ENCODE measurements around the gene MRPS9. TPM values are rescaled to one million over a fixed set of nuclear protein-coding genes. Genes with fewer than 3 reads are reported as not detected.

Gene MRPS9
- total and polyA plus RNA-seq, 4 donors, result 12.8 to 22.1 (median 17.5) TPM

GRCh38 chr2:105110295-105110829, 72.5 kb downstream of the MRPS9 start:
- ATAC-seq (ENCODE audit: low FRiP score), result no peak
- intact Hi-C loops (cut with DNase I), result loop anchor here in 1 of 2 donors (5.0 kb wide), 1 partner anchor 127 kb away; no protein-coding TSS in a partner anchor
- DNase-seq, result no peak
- no peak overlapping the region for H3K4me3 ChIP-seq (ENCODE audit: low read length in 2 of 2)
- 84 to 87% methylated on average over 5 of the region's 5 CpGs for WGBS, 2 donors
- H3K36me3 ChIP-seq (ENCODE audit: control insufficient read depth in 1 of 2, insufficient read depth in 2 of 2, low read length in 1 of 2), result no peaks in the 10 kb centered on the region
- no peak overlapping the region for H3K27ac ChIP-seq (ENCODE audit: low read depth in 1 of 2, low read length in 2 of 2)
- H3K27me3 ChIP-seq (ENCODE audit: control insufficient read depth in 1 of 2, insufficient read depth in 2 of 2, low read length in 1 of 2), result no peaks in the 10 kb centered on the region
- H3K4me1 ChIP-seq (ENCODE audit: control insufficient read depth in 1 of 2, insufficient read depth in 2 of 2, low read length in 2 of 2), result no peaks in the 10 kb centered on the region
- H3K9me3 ChIP-seq (ENCODE audit: control insufficient read depth, low read length), result no peaks in the 10 kb centered on the region

DNA sequence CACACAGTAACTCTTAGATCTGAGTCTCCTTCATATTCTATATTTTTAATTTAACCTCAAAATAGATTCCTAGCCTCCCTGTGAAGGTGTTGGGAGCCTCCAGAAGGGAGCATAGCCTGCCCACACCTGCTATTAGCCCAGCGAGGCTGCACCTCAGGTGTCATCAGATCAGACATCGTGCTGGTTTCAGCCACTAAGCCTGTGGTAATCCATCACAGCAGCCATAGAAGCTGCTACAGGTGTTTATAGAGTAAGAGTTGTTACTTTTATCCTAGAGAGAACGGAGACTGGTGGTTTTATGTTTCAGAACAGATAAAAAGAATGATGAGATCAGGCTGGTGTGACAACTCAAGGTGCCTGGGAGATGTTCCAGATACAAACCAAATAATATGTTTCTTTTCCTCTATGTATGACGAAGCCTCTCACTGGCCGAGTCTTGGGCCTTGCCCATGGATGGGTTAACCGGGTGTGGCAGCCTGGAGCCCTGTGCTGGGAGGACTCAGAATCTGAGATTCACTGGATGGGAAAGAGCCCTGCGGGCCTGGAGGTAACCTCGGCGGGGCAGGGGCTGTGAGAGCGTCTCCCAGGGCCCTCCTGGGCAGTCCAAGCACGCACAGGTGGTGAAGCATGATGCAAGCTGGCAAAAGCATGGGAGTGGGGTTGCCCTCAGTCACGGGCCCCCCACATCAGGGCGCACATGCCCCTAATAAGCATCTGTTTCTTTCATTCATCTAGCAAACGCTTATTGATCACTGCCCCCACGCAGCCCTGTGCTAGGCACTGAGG, 73.7 kb downstream of the MRPS9 start:
- DNase-seq (no peak), ATAC-seq (ENCODE audit: low FRiP score) (no peak)
- no peaks in the 10 kb centered on the region for H3K36me3 ChIP-seq (ENCODE audit: control insufficient read depth in 1 of 2, insufficient read depth in 2 of 2, low read length in 1 of 2)
- H3K4me3 ChIP-seq (ENCODE audit: low read length in 2 of 2), result no peak overlapping the region
- H3K27ac ChIP-seq (ENCODE audit: low read depth in 1 of 2, low read length in 2 of 2), result no peak overlapping the region
- no peaks in the 10 kb centered on the region for H3K4me1 ChIP-seq (ENCODE audit: control insufficient read depth in 1 of 2, insufficient read depth in 2 of 2, low read length in 2 of 2)
- intact Hi-C loops (cut with DNase I), result loop anchor here in 1 of 2 donors (5.0 kb wide), 1 partner anchor 126 kb away; no protein-coding TSS in a partner anchor
- 91% methylated on average over 15 of the region's 15 CpGs for WGBS, 2 donors
- H3K27me3 ChIP-seq (ENCODE audit: control insufficient read depth in 1 of 2, insufficient read depth in 2 of 2, low read length in 1 of 2), result no peaks in the 10 kb centered on the region
- H3K9me3 ChIP-seq (ENCODE audit: control insufficient read depth, low read length), result no peaks in the 10 kb centered on the region

DNA sequence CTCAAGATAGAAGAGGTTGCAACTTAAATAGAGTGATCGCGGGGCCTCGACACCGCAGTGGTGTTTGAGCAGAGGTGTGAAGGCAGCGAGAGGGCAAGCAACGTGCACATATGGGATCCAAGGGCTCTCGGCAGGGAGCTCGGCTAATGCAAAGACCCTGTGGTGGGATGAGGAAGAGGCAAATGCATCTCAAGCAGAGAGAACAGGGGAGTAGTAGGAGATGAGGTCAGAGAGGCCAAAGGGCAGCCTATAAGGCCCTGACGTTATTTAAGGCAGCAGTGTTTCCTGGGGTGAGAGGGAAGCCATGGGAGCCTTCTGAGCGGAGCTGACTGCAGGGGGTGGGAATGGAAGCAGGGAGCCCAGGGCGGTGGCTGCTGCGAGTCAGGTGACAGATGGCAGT, 74.5 kb downstream of the MRPS9 start:
- Histone ChIP-seq H3K27me3 (ENCODE audit: control insufficient read depth in 1 of 2, insufficient read depth in 2 of 2, low read length in 1 of 2) (no peaks in the 10 kb centered on the region), H3K27ac (ENCODE audit: low read depth in 1 of 2, low read length in 2 of 2) (no peak overlapping the region), H3K4me3 (ENCODE audit: low read length in 2 of 2) (no peak overlapping the region), H3K9me3 (ENCODE audit: control insufficient read depth, low read length) (no peaks in the 10 kb centered on the region), H3K4me1 (ENCODE audit: control insufficient read depth in 1 of 2, insufficient read depth in 2 of 2, low read length in 2 of 2) (no peaks in the 10 kb centered on the region), H3K36me3 (ENCODE audit: control insufficient read depth in 1 of 2, insufficient read depth in 2 of 2, low read length in 1 of 2) (no peaks in the 10 kb centered on the region)
- no peak for DNase-seq
- WGBS, 2 donors, result 80 to 87% methylated on average over 12 of the region's 12 CpGs
- no peak for ATAC-seq (ENCODE audit: low FRiP score)
- intact Hi-C loops (cut with DNase I), result loop anchor here in 1 of 2 donors (5.0 kb wide), 1 partner anchor 125 kb away; no protein-coding TSS in a partner anchor

DNA sequence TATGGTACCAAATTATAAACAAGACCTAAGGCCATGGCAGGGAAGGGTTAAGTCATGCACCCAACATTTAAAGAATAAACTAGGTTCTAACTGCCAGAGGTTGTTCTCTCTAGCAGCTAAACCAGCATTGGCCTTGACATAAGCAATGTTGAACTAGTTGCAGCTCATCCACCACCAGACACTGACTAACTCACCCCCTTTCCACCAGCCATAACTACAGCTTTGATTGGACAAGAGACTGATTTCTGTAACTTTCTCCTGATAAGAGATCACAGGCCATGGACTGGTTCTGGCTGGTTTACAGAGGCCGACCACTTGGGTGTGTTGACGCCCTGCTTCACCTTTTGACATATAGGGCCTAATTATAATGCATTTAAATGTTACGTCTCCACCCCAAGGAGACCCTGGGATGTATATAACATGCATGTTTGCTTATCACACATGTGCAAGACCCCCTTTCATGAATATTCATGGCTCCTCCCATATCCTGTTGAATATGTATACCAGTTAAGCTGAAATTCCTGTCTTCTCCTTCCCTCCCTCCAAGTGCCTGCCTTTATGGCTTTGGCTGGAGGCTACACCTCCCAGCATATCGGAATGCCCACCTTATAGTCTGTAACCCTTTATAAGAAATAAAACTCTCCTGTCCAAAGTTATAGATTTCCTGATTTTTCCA, 75.9 kb downstream of the MRPS9 start:
- 75 to 76% methylated on average over 4 of the region's 4 CpGs for WGBS, 2 donors
- Histone ChIP-seq H3K27ac (ENCODE audit: low read depth in 1 of 2, low read length in 2 of 2) (no peak overlapping the region), H3K27me3 (ENCODE audit: control insufficient read depth in 1 of 2, insufficient read depth in 2 of 2, low read length in 1 of 2) (no peaks in the 10 kb centered on the region), H3K36me3 (ENCODE audit: control insufficient read depth in 1 of 2, insufficient read depth in 2 of 2, low read length in 1 of 2) (no peaks in the 10 kb centered on the region), H3K4me3 (ENCODE audit: low read length in 2 of 2) (no peak overlapping the region), H3K4me1 (ENCODE audit: control insufficient read depth in 1 of 2, insufficient read depth in 2 of 2, low read length in 2 of 2) (no peaks in the 10 kb centered on the region), H3K9me3 (ENCODE audit: control insufficient read depth, low read length) (no peaks in the 10 kb centered on the region)
- intact Hi-C loops (cut with DNase I), result loop anchor here (2.0 to 5.0 kb wide), 2 partner anchors 123 to 124 kb away; no protein-coding TSS in a partner anchor
- ATAC-seq (ENCODE audit: low FRiP score) (no peak), DNase-seq (no peak)

DNA sequence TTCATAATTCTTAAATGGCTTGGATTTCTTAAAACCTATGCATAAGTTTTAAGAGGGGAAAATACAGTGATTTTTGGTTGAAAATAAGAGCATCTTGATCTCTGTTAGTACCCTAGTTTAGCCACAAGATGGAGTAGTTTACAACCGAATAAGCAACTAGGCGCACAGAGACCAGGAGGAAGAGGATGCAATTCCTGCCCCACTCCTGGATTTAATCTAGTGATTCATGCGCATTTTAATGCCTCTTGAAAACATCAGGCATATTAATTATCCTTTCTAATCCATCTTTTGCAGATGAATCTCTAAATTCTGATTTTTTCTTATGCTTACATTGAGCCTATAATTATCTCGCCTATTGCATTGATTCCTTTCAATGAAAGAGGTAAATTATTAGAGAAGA, 76.7 kb downstream of the MRPS9 start:
- Histone ChIP-seq H3K27me3 (ENCODE audit: control insufficient read depth in 1 of 2, insufficient read depth in 2 of 2, low read length in 1 of 2) (no peaks in the 10 kb centered on the region), H3K36me3 (ENCODE audit: control insufficient read depth in 1 of 2, insufficient read depth in 2 of 2, low read length in 1 of 2) (no peaks in the 10 kb centered on the region), H3K4me3 (ENCODE audit: low read length in 2 of 2) (no peak overlapping the region), H3K27ac (ENCODE audit: low read depth in 1 of 2, low read length in 2 of 2) (no peak overlapping the region), H3K4me1 (ENCODE audit: control insufficient read depth in 1 of 2, insufficient read depth in 2 of 2, low read length in 2 of 2) (no peaks in the 10 kb centered on the region), H3K9me3 (ENCODE audit: control insufficient read depth, low read length) (no peaks in the 10 kb centered on the region)
- intact Hi-C loops (cut with DNase I), result loop anchor here (2.0 to 5.0 kb wide), 2 partner anchors 122 to 123 kb away; no protein-coding TSS in a partner anchor
- ATAC-seq (ENCODE audit: low FRiP score) (no peak), DNase-seq (no peak)
- WGBS, 2 donors, result 23% methylated on average over 4 of the region's 4 CpGs

DNA sequence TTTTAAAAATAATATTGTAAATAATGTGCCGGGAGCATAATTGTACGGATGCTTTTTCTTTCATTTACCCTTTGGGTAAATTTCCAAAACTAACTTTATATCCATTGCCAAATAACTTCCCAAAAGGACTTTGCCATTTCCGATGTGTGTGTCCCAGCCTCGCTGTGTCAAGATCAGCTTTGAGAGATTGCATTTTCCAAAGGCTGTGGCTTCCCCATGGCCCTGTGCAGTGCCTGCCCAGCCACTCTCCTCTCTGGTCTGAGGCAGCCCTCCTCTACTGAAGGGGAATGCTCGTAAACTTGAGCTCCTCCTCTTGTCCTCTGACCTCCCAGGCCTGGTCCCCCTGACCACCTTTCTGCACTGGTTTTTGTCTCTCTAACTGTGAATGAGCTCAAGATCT, 78.5 kb downstream of the MRPS9 start:
- Histone ChIP-seq H3K27me3 (ENCODE audit: control insufficient read depth in 1 of 2, insufficient read depth in 2 of 2, low read length in 1 of 2) (no peaks in the 10 kb centered on the region), H3K4me1 (ENCODE audit: control insufficient read depth in 1 of 2, insufficient read depth in 2 of 2, low read length in 2 of 2) (no peaks in the 10 kb centered on the region), H3K27ac (ENCODE audit: low read depth in 1 of 2, low read length in 2 of 2) (no peak overlapping the region), H3K4me3 (ENCODE audit: low read length in 2 of 2) (no peak overlapping the region), H3K9me3 (ENCODE audit: control insufficient read depth, low read length) (no peaks in the 10 kb centered on the region), H3K36me3 (ENCODE audit: control insufficient read depth in 1 of 2, insufficient read depth in 2 of 2, low read length in 1 of 2) (no peaks in the 10 kb centered on the region)
- WGBS, 2 donors, result 58 to 66% methylated on average over 5 of the region's 5 CpGs
- DNase-seq (no peak), ATAC-seq (ENCODE audit: low FRiP score) (no peak)
- intact Hi-C loops (cut with DNase I), result no loop called here

DNA sequence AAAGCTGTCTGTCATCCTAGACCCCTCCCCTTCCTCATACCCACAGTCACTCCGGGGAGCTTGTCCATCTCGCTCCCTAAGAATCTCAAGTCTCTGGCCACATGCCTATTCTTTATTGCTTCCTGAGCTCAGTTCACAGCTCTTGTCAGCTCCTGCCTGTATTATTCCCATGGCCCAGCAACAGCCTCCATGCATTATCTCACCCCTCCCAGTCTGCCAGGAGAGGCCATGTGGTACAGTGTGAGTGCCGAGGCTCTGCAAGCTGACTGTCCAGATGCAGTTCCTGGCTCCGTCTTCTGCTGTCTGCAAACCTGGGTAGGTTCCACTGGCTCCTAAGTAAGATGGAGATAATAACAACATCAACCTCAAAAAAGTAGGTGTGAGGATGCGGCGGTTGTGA, 79.7 kb downstream of the MRPS9 start:
- WGBS, 2 donors, result 56 to 58% methylated on average over 6 of the region's 6 CpGs
- intact Hi-C loops (cut with DNase I), result no loop called here
- Histone ChIP-seq H3K27me3 (ENCODE audit: control insufficient read depth in 1 of 2, insufficient read depth in 2 of 2, low read length in 1 of 2) (no peaks in the 10 kb centered on the region), H3K4me1 (ENCODE audit: control insufficient read depth in 1 of 2, insufficient read depth in 2 of 2, low read length in 2 of 2) (no peaks in the 10 kb centered on the region), H3K36me3 (ENCODE audit: control insufficient read depth in 1 of 2, insufficient read depth in 2 of 2, low read length in 1 of 2) (no peaks in the 10 kb centered on the region), H3K27ac (ENCODE audit: low read depth in 1 of 2, low read length in 2 of 2) (no peak overlapping the region), H3K4me3 (ENCODE audit: low read length in 2 of 2) (no peak overlapping the region), H3K9me3 (ENCODE audit: control insufficient read depth, low read length) (no peaks in the 10 kb centered on the region)
- ATAC-seq (ENCODE audit: low FRiP score), result no peak
- DNase-seq, result no peak

DNA sequence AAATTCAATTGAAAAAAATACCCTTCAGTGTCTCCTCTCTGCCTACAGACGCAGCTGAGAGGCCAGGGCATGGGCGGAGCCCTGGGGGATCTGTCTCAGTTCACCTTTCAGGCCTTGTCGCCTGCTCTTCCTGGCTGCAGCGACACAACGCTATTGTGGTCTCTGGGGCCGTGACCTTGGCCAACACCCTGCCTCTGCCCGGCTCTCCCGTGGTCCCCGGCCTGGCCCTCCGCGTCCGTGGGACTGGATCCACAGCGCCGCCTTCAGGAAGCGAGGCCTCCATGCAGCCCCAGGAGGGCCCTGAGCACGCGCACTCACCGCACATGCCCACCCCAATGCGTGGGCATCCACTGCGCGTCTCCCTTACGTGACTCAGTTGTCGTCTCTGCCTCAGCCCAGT, 81.1 kb downstream of the MRPS9 start:
- ATAC-seq (ENCODE audit: low FRiP score) (peak; percentile 16), DNase-seq (no peak)
- Histone ChIP-seq H3K9me3 (ENCODE audit: control insufficient read depth, low read length) (no peaks in the 10 kb centered on the region), H3K4me3 (ENCODE audit: low read length in 2 of 2) (no peak overlapping the region), H3K27me3 (ENCODE audit: control insufficient read depth in 1 of 2, insufficient read depth in 2 of 2, low read length in 1 of 2) (no peaks in the 10 kb centered on the region), H3K4me1 (ENCODE audit: control insufficient read depth in 1 of 2, insufficient read depth in 2 of 2, low read length in 2 of 2) (no peaks in the 10 kb centered on the region), H3K27ac (ENCODE audit: low read depth in 1 of 2, low read length in 2 of 2) (no peak overlapping the region), H3K36me3 (ENCODE audit: control insufficient read depth in 1 of 2, insufficient read depth in 2 of 2, low read length in 1 of 2) (no peaks in the 10 kb centered on the region)
- WGBS, 2 donors, result 29 to 39% methylated on average over 23 of the region's 23 CpGs
- intact Hi-C loops (cut with DNase I), result no loop called here
